Measurements from ENCODE around the gene EXOC2. TPM values are rescaled to one million over a fixed set of nuclear protein-coding genes. Genes with fewer than 3 reads are reported as not detected.

The EXOC2 gene
- total and polyA plus RNA-seq, 10 of the 15 experiments (the other 5 are each of a cell fraction or from before 2014, with no cell fraction given) = 8.7 to 32.8 (median 20.7) TPM

DNA sequence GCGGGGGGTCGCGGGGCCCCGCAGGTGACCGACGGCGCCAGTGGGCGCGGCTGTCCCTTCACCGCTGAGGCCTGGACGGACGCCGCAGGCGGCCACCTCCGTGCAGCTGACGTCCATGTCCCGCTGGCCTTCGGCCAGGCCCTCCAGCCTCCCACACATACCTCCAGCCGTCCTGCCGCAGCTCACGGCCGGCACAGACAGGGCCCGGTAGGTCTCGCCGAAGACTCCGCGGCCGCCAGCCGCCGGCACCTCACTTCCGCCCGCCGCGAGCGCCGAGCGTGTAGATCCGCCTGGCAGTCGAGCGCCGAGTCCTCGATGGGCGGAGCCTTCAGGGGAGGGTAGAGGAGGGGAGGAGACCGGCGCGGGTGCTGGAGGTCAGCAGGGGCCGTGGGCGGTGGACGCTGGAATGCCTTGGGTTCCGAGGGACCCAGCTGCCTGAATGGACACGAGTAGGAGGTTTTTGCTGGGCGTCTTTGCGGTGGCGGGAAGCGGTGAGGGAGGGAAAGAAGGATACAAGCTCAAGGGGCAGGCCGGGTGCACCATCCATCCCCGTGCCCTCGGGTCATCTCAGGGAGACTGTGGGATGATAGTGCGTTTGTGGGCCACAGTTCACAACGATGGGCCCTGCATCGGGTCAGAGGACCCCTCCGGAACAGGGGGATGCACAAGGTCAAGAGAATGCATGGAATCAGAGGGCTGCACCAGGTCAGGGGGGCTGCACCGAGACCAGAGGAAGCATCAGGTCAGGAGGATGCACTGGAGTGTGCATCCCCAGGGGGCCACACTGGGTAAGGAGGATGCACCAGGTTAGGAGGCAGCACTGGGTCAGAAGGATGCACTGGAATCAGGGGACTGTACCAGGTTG is at the start of gene EXOC2 (continued):
- TF ChIP-seq, protein P1, sequence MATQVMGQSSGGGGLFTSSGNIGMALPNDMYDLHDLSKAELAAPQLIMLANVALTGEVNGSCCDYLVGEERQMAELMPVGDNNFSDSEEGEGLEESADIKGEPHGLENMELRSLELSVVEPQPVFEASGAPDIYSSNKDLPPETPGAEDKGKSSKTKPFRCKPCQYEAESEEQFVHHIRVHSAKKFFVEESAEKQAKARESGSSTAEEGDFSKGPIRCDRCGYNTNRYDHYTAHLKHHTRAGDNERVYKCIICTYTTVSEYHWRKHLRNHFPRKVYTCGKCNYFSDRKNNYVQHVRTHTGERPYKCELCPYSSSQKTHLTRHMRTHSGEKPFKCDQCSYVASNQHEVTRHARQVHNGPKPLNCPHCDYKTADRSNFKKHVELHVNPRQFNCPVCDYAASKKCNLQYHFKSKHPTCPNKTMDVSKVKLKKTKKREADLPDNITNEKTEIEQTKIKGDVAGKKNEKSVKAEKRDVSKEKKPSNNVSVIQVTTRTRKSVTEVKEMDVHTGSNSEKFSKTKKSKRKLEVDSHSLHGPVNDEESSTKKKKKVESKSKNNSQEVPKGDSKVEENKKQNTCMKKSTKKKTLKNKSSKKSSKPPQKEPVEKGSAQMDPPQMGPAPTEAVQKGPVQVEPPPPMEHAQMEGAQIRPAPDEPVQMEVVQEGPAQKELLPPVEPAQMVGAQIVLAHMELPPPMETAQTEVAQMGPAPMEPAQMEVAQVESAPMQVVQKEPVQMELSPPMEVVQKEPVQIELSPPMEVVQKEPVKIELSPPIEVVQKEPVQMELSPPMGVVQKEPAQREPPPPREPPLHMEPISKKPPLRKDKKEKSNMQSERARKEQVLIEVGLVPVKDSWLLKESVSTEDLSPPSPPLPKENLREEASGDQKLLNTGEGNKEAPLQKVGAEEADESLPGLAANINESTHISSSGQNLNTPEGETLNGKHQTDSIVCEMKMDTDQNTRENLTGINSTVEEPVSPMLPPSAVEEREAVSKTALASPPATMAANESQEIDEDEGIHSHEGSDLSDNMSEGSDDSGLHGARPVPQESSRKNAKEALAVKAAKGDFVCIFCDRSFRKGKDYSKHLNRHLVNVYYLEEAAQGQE (IDR thresholded peaks at IDR 0.05; ENCODE audit: low read depth, low read length) = 0 out of 2 replicates have a peak, but pooled peaks have one; percentile 28
- TF ChIP-seq LARP7 (IDR thresholded peaks at IDR 0.05) (peak; percentile 86), CBFB (IDR thresholded peaks at IDR 0.05; ENCODE audit: low read depth) (no peak), CBX3 (IDR thresholded peaks at IDR 0.05; ENCODE audit: borderline replicate concordance, low read depth) (no peak), ZSCAN29 (IDR thresholded peaks at IDR 0.05) (no peak), POU2F2 (IDR thresholded peaks at IDR 0.05; ENCODE audit: borderline replicate concordance, low read depth, low read length) (peak; percentile 84; the same call in 2 of the 3 replicates), MEF2A (IDR thresholded peaks at IDR 0.05; ENCODE audit: insufficient read depth, low read depth, low read length) (no peak), EGR1 (IDR thresholded peaks at IDR 0.05; ENCODE audit: borderline replicate concordance in 1 of 2, low read depth in 2 of 2, low read length in 2 of 2) (peak in 1 of 2 experiments; percentile 68; a peak in 2 of 3 replicates), NFYA (IDR thresholded peaks at IDR 0.05; ENCODE audit: borderline replicate concordance, low read depth, low read length) (no peak), TARDBP (IDR thresholded peaks at IDR 0.05; ENCODE audit: borderline replicate concordance) (peak; percentile 91; the same call in 1 of the 2 replicates), HDGF (IDR thresholded peaks at IDR 0.05) (peak; percentile 86; the same call in 1 of the 2 replicates), GATAD2B (conservative IDR thresholded peaks at IDR 0.05; ENCODE audit: low read depth) (peak; percentile 72), KLF5 (IDR thresholded peaks at IDR 0.05; ENCODE audit: partially characterized antibody) (peak; percentile 84), SMC3 (IDR thresholded peaks at IDR 0.05; ENCODE audit: borderline replicate concordance, low read length) (0 out of 2 replicates have a peak, but pooled peaks have one; percentile 23), ZNF217 (IDR thresholded peaks at IDR 0.05) (no peak), TCF3 (IDR thresholded peaks at IDR 0.05; ENCODE audit: borderline replicate concordance, insufficient read depth, low read depth, low read length) (peak; percentile 68; the same call in 1 of the 2 replicates), IRF4 (IDR thresholded peaks at IDR 0.05; ENCODE audit: low read depth, low read length) (no peak)
- TF ChIP-seq, protein P2, sequence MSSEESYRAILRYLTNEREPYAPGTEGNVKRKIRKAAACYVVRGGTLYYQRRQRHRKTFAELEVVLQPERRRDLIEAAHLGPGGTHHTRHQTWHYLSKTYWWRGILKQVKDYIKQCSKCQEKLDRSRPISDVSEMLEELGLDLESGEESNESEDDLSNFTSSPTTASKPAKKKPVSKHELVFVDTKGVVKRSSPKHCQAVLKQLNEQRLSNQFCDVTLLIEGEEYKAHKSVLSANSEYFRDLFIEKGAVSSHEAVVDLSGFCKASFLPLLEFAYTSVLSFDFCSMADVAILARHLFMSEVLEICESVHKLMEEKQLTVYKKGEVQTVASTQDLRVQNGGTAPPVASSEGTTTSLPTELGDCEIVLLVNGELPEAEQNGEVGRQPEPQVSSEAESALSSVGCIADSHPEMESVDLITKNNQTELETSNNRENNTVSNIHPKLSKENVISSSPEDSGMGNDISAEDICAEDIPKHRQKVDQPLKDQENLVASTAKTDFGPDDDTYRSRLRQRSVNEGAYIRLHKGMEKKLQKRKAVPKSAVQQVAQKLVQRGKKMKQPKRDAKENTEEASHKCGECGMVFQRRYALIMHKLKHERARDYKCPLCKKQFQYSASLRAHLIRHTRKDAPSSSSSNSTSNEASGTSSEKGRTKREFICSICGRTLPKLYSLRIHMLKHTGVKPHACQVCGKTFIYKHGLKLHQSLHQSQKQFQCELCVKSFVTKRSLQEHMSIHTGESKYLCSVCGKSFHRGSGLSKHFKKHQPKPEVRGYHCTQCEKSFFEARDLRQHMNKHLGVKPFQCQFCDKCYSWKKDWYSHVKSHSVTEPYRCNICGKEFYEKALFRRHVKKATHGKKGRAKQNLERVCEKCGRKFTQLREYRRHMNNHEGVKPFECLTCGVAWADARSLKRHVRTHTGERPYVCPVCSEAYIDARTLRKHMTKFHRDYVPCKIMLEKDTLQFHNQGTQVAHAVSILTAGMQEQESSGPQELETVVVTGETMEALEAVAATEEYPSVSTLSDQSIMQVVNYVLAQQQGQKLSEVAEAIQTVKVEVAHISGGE (CRISPR knock-in tag; IDR thresholded peaks at IDR 0.05) = no peak
- TF ChIP-seq, protein P3, sequence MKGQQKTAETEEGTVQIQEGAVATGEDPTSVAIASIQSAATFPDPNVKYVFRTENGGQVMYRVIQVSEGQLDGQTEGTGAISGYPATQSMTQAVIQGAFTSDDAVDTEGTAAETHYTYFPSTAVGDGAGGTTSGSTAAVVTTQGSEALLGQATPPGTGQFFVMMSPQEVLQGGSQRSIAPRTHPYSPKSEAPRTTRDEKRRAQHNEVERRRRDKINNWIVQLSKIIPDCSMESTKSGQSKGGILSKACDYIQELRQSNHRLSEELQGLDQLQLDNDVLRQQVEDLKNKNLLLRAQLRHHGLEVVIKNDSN (IDR thresholded peaks at IDR 0.05; ENCODE audit: borderline replicate concordance, extremely low read length, insufficient read depth, low read depth, low read length) = no peak
- TF ChIP-seq, protein P4, sequence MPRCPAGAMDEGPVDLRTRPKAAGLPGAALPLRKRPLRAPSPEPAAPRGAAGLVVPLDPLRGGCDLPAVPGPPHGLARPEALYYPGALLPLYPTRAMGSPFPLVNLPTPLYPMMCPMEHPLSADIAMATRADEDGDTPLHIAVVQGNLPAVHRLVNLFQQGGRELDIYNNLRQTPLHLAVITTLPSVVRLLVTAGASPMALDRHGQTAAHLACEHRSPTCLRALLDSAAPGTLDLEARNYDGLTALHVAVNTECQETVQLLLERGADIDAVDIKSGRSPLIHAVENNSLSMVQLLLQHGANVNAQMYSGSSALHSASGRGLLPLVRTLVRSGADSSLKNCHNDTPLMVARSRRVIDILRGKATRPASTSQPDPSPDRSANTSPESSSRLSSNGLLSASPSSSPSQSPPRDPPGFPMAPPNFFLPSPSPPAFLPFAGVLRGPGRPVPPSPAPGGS (IDR thresholded peaks at IDR 0.05; ENCODE audit: borderline replicate concordance, insufficient read depth, low read depth, low read length, poor library complexity, severe bottlenecking) = no peak
